T follicular helper cell (primary cell): ENCODE results near the gene CHL1.

Experiments used
- DNase-seq: peaks from one replicate; pipeline ENCODE4 v3.0.0-alpha.2; 2020; ENCODE audit warnings: low read depth

Gene CHL1

DNA sequence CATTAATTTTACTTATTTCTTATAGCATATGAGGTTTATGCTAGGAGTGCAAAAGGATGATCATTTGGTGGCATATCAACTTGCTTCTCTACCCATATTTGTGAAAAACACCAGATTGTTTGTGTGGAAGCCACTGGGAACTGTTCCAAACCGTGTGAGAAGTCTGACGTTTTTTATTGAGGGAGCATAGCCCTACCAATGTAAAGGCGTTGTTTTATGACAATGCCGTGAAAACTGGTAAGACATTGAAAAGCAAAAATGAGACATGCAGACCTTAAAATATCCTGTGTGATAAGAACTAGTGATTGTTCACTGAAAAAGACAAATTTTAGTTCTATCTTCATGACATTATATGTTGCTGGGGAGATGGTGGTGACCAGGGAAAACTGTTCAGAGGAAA lies 87.8 kb downstream of the CHL1 start:
- DNase-seq = no peak

DNA sequence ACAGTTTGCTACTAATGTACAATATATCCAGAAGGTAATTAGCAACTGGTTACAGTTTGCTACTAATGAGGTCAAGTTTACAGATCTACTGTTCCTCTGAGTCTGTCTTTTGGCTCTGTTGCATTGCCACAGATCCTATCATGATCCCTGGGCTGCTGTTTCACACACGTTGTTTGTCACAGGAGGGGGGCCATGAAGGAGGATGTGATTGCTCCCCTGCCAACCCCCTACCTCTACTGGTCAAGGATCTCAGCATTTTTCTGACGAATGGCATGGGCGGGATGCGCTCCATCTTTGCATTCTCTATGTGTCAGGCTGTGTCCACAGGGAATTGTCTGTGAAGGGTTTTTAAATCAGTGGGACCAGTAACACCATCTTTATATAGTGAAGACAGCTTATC lies 91.9 kb downstream of the CHL1 start:
- no peak for DNase-seq

DNA sequence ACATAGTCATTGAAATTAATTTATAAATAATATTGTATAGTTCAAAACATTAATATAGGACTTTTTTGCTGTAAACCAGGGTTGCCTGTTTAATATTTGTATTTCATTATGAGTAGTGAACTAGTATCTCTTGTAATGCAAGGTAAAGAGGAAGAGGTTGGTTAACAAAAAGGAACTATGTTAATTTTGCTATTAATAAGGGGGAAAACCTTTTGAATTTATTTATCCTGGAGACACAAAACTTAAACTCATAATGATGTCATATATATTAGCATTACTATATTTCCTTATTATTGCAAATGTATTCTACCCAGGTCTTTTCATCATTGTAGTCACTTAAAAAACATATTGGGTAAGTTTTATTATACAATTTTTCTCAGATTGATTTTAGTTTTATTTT lies 94.5 kb downstream of the CHL1 start:
- DNase-seq = no peak

DNA sequence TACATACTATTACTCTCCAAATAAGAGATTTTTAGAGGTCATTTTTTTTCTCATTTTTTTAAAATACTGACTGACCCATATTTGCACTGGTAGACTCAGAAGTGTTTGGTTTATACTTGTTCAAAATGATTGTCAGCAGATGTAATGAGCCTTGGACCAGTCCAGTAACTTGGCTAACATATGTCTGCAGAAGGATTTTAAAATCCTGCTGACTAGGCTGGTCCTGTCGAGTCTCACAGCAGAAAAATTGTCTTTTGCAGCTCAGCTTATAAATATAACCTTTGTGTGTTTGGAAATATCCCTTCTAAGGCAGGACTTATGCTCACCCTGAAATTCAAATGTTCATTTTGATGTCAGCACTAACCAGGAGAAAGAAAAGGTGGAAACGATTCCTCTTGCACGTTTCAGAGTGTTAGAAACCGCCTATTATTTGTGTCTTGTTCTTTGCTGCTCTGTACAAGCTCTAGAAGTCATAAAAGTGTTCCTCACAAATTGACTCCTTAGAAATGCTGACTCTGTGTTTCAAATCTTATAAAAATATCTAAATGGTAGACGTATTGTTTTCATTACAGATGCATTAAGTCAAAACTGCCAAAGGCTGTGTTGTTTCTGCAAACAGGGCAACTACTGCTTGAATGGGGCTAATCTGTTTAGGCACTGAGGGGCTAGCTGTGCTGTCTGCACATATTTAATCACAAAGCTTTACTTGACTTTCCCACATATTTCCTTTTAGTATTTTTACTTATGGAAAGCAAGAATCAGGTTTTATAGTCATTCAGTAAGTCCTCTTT lies 95.3 kb downstream of the CHL1 start:
- no peak for DNase-seq

DNA sequence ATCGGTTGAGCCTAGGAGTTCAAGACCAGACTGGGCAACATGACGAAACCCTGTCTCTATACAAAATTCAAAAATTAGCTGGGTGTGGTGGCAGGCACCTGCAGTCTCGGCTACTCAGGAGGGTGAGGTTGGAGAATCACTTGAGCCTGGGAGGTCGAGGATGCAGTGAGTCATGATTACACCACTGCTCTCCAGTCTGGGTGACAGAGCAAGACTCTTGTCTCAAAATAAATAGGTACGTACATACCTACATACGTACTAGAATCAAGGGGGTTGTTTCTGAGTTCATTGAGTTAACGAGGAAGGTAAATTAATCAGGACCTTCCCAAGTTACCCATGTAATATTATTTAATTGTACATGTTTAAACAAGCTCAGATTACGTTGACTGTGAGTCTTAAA lies 97.5 kb downstream of the CHL1 start:
- no peak for DNase-seq

DNA sequence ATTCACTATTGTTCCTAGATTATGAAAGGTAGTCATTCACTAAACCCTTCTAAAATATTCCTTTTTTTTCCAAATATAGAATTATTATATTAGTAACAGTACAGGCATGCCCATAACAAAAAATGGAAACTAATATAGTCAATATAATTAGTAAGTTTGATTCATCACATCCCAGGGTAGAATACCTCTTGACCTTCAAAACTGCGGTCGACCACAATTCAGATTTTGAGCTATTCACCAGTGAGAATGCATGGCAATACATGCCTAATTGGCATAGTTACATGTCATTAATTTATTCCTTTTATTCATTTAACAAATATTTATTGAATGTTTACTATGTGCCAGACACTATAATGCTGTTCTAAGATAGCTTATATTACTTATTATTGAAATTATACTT lies 98.0 kb downstream of the CHL1 start:
- DNase-seq = no peak

DNA sequence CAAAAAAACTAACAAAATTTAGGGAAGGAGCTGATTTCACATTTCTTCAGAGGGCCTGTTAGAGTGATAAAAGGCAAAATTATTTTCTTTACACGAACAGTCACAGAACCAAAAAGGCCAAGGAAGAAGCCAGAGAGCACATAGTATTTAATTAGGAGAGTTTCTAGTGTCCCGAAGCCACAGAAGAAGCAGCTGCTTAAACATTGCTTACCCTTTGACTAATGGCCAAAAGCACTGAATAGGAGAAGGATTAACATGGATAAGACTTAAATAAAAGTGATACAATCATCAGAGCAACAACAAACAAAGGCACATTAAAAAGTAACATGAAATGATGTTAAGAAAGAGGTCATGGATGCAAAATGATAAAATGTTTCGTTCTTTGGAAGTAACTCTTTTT lies 98.6 kb downstream of the CHL1 start:
- DNase-seq = no peak

DNA sequence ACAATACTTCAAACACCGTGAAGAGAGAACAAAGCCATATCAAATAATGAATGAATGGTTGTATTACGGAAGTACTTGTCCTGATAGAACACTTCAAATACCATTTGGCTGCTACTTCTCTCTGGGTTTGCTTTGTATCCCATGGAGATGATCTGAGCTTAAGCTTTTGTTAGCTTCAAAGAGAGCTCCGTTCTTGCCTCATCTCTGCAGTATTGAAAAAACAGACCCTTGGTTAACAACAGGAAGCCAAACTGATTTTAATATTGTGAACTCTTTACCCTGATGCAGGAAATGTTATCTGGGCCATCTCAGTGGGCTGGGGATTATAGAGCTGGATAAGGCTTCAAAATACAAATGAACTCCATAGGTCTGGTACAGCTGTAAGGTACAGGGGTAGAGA lies 101.0 kb downstream of the CHL1 start:
- DNase-seq = no peak

DNA sequence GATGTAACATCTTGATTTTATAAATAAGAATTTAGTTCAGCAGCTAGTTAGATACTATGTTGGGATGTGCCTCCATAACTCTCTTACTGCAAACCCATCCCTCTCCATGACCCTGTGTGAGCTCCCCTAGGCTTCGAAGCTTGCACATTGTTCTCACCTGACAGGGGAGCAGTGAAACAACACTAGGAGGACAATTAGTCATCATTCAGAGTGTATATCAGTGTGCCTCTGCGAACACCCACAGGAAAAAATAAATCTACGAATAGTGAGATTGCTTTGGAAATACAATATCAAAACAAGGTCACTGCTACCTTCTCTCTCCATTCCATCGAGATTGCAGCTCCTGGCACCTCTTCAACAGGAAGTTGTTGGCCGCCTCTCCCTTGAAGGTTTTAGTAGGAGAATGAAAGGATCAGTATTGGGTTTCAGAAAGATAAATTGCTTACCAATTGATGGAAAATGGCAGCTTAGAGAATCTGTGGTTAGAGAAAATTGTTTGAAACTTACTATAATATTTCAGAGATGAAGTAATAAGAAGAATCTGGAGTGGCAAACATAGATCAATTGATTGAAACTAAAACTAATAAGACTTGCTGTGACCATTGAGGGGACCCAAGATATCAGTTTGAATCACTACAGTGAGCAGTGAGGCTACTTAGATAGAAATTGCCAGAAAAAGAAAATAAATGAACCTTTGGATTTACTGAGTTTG lies 103.2 kb downstream of the CHL1 start:
- DNase-seq = no peak

DNA sequence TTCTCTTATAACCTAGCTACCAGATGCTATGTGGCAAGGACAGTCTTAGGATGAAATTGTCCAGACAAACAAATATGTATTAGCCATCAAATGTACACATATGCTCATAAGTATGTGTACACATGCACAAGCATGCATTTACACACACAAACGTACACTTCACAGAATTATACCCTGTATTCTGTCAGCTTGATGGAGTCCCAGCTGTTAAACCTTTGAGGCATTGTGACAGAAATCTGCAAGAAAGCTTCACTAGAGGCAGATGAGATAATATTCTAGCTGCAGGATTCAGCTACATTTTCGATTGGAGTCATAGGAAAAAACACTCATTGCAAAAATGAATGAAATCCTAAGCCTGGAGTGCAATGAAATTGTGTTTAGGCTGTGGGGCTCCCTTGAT lies 110.6 kb downstream of the CHL1 start:
- DNase-seq = no peak

DNA sequence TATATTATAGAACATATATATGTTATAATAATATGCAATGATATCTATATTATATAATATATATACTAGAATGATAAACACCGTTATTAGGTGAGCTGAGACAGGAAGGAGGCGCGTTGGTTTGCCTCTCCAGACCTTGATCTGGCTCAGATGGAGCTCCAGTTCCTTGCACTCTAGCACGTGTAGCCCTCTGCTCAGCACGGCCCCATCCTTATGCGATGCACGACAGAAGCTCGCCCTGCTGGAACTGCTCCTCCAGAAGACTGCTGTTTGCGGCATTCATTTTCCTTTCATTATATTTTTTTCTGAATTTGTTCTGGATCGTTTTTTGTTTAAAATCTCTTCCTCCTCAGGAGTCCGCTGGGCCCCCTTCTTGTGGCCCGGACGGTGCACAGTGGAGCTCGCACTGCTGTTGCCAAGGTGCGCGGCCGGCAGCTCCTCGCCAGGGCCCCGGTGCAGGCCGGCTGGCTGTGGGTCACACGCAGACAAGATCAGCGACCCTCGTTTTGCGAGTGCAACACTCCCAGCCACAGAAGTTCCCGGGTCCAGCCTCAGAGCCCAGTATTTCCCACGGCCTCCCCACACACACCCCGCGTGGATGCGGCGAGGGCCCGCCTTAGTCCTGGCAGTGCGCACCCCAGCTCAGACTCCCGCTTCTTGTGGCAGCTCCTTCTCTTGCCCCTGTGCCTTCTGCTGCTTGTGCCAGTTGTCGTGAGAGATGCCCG lies 112.2 kb downstream of the CHL1 start:
- no peak for DNase-seq

DNA sequence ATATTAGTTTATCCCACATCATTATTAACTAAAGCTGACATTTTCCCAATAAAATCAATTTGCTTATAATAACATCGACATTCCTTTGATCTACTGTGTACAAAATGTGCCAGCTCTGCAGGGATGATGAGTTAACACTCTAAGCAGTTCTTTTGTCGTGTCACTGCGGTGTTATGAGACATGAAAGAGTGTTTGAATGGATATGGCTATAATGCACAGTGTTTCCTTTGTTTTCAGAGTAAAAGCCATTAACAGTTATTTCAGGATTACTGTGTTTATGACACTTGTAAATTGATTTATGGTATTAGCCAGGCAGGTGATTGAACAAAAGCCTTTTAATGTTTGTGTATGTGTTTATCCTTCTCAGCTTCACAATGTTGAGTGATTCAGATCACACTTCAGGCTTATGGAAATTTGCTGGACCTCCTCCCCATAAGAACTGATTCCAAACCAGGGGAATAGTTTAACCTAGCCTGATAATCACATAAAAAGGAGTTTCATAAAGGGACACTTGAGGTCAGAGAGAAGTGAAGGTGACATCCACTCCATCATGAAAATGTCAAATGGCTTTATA lies 115.7 kb downstream of the CHL1 start:
- no peak for DNase-seq

DNA sequence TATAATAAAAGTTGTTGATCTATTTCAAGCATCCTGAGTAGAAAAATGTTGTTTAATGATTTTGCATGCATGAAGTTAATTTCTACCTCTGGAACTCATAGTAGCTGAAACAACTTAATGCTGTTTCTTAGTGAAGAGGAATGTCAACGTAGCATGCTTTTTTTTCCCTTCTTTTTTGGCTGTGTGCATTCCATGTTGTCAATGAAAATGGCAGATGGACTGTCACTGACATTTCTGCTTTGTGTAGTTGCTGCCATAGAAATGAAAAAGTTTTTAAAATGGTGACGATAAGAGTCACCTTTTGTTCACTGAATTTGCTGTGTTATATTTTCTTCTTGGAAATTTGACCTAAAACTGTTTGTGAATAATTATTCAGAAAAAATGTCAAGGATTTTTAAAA lies 116.3 kb downstream of the CHL1 start:
- DNase-seq = no peak

DNA sequence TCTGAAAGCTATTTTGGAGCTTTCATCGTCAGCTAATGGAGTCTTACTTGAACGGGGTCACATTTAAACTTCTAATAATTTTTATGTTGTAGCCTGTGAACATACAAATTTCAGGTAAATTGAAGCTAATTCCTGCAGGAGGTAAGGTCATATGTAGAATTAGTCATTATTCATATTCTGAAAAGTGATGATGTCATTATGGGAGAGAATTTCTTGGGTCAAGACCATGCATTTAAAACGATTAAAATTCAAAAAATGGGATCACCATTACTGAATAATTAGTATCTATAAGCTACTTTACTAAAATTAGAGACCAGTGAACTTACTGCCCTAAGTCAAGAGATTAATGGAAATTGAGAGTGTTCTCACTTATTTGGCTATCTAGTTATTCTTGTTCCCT lies 120.4 kb downstream of the CHL1 start:
- no peak for DNase-seq

DNA sequence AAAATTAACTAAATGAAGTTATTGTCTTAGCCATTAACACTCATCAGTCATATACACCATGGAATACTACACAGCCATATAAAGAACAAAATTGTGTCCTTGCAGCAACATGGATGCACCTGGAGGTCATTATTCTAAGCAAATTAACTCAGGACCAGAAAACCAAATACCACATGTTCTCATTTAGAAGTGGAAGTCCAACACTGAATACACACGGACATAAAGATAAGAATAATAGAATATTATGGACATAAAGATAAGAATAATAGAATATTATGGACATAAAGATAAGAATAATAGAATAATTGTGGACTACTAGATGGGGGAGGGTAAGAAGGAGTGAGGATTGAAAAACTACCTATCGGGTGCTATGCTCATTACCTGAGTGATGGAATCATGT lies 122.3 kb downstream of the CHL1 start:
- no peak for DNase-seq

DNA sequence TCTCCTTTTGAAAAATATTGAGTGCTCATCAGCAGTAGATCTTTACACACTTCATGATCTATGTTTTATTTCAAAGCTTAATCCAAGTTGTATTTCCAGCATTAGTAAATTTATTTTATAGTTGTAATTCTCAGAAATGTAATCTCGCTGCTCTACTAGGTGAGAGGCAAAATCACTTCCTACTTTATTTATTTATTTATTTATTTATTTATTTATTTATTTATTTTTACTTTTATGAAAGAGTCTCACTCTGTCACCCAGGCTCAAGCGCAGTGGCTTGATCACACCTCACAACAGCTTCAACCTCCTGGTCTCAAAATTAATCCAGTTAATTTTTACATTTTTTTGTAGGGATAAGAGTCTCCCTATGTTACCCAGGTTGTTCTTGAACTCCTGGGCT lies 127.9 kb downstream of the CHL1 start:
- no peak for DNase-seq

DNA sequence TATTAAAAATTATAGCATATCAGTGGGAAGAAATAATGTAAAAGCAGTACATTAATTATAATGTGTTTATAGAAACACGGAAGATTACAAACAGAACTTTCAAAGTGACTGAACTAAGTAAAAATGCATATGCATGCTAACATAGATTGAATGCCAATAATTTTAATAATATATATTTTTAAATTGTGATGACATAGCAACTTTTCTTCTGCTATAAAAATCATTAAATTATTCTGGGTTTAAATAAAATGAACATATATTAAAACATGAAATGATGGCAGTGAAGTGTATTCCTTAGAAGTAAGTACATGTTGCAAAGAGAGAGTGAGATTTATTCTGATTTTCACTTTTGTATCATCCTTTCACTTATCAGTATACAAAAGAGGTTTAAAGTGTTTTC lies 128.9 kb downstream of the CHL1 start:
- no peak for DNase-seq

DNA sequence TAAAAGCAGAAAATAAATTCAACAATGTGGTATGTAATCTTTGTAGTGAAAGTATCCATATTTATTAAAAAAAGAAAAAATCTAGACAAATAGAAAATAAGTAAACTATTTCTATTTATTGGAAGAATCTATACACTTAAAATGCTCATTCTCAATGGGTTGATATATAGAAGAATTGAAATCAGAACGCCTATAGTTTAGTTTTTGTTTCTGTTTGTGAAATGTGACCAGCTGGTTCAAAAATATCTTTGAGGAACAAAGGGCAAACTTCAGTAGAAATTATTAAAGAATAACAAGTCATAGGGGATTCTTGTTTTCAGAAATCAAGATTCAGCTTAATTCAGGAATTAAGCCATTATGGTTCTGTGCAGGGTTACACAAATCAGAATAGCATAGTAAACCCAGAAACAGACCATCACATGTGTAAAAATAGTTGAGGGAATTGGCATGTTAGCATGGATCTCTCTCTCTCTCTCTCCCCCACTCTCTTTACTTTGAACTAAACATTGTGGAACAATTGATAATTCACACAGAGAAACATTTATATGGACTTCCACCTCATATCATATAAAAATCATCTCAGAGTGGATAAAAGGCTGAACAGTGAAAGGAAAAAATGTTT lies 134.0 kb downstream of the CHL1 start:
- DNase-seq = no peak

DNA sequence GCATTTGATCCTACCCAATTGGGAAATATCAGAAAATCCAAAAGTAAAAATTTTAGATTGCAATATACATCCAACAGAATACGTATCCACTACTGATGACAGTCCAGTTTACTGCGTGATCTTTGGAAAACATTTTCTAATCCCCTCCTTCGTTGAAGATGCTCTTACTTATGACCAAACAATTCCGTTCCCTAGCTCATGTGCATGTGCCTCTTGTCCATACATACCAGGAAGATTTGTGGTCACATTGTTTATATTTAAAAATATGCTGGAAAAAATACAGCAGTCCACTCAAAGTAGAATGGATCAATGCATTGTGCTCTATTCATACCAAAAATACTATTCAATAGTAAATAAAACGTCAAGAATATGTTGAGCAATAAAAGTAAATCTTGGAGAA lies 135.3 kb downstream of the CHL1 start:
- DNase-seq = no peak

DNA sequence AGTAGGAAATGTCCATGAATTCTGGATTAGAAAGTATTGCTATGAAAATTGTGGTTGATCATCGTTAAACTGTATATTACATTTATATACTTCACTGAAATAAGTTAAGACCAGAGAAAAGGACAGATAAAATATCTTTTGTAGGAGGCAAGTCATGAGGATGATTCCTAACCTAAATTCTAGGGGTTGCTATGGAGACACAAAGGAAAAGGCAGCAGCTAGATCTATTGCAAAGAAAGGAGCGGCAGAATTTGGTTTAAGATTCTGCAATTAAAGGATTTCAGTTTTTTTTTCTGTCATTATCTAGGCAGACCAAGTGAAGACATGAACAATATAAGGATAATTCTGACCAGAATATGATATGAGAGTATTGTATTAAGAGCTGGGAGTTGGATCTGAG lies 136.1 kb downstream of the CHL1 start:
- DNase-seq = no peak

DNA sequence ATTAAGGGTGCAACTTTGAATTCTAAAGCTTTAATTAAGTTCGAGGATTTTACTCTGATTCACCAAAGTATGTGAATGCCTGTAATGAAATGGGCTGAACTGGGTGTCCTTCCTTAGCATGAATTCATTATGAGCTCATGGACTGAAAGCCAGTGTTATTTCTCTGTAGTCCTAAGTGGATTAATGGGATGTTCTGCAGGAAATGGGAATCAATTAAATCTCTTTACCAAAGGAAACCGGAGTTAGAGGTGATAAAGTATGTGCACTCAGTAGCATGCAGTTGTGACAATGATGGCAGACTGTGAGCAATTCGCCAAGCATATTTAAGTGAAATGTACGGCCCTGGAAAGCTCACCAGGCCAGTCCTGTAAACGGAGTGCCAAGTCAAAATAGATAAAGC lies 138.7 kb downstream of the CHL1 start:
- no peak for DNase-seq

DNA sequence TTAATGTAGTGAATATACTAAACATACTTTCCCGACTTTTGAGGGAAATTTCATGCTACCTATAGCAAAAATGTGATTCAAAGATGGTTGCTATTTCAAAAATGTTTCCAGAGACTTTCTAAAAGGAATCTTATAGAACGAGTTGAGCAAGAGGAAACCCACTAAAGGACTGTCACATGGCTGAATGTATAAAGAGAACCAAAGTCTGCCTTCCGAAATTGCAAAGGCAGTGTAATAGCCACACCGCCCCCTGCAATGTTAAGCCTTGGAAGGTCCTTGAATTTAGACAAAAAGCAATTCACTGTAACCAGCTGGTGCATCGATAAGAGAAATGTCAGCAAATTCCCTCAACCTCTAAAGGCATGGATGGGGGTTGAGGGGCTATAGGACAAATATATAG lies 142.8 kb downstream of the CHL1 start:
- DNase-seq = no peak
